ENCODE results near the gene PDHA2.
"Not testable (repeated sequence)": the region's sequence is repeated elsewhere in the genome, so short reads cannot be mapped to it uniquely, and the experiment has no call there.

Gene PDHA2

DNA sequence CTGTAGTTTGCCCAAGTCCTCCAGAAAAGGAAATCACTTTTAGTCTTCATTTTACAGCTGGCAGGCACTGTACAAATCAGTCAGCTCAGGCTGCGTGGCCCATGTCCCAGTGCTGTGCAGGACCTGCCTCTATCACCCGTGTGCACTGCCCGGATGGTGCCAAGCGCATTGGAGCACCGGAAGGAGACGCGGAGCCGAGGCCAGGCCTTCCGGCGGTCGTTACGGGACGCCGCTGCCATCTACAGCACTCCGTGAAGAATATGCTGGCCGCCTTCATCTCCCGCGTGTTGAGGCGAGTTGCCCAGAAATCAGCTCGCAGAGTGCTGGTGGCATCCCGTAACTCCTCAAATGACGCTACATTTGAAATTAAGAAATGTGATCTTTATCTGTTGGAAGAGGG, at the start of gene PDHA2:
Gene PDHA2, plus strand, starts transcription at position 203 of the 400 bp plus-strand sequence. Its CDS starts 58 bp downstream, at position 261.
- DNase-seq: no peak

GRCh38 chr4:95798003-95798402, 41.9 kb upstream of the PDHA2 start:
- DNase-seq: peak in 8 of 56 donors; percentile 2 to 37 (median 10)

- no peak for DNase-seq
Observed at GRCh38 chr4:95798727-95799126, 41.2 kb upstream of the PDHA2 start.

- no peak for DNase-seq
Observed at GRCh38 chr4:95821867-95822266, 18.0 kb upstream of the PDHA2 start.

GRCh38 chr4:95825546-95825945, 14.3 kb upstream of the PDHA2 start:
- no peak for DNase-seq

DNA sequence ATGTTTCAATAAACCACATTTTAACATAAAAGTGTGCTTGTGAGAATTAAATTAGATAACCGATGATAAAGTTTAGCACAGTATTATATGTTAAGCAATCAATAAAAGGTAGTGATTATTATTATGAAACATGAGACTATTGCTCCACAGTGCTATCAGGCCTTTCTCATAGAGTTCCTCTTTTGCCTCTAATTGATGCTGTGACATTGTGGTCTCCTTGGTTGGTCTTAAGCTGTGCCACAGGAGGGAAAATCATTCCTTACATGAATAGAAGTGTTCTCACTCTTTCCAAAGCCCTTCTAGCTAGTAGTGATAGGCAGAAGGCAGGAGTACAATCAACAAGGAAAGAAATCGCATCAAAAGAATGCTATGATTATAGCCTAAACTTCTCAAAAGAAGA, 9.2 kb upstream of the PDHA2 start:
- DNase-seq: no peak

DNA sequence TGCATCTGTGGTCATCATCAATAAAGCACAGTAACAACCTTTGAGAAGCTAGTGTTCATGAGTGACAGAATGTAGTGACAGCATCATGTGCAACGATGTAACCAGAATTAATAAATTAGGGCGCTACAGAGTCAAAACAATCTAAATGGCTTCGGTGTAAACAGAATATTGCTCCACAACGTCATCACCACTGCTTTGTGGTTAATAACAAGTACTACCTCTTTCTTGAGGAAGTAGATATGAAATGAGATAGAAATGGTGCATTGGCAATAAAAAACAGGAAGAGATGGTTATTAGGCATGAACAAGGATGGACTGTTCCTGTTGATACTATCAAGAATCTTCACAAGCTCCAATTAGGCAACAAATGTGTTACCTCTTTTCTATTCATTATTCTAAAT, 8.7 kb upstream of the PDHA2 start:
- no peak for DNase-seq

GRCh38 chr4:95833711-95834194, 6.1 kb upstream of the PDHA2 start:
- DNase-seq: peak in 1 of 56 donors; percentile 15

DNA sequence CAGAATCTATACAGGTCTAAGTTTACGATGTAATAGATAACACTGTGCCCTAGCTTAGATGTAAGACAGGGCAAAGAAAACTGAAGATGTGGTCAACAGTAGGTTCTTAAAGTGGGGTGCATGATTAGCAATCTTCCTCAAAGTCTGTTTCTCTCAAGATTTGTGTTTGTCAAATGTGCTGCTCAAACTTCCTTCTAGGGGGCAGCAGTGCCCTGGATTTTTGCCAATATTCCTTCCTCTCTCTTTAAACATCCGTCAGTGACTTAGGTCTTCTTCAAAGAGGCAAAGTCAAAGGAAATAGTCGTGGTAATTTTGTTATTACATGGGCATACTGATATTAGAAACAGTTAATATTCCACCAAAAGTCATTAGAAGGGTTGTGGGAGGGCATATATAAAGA, 4.2 kb upstream of the PDHA2 start:
- DNase-seq: peak in 1 of 56 donors; percentile 24

- no peak for DNase-seq
Observed at GRCh38 chr4:95838192-95838591, 1.7 kb upstream of the PDHA2 start.

- no peak for DNase-seq
Observed at GRCh38 chr4:95847908-95848460, 8.1 kb downstream of the PDHA2 start.

GRCh38 chr4:95850161-95850560, 10.3 kb downstream of the PDHA2 start:
- peak in 1 of 56 donors; percentile 23 for DNase-seq

GRCh38 chr4:95857761-95858160, 17.9 kb downstream of the PDHA2 start:
- no peak for DNase-seq

DNA sequence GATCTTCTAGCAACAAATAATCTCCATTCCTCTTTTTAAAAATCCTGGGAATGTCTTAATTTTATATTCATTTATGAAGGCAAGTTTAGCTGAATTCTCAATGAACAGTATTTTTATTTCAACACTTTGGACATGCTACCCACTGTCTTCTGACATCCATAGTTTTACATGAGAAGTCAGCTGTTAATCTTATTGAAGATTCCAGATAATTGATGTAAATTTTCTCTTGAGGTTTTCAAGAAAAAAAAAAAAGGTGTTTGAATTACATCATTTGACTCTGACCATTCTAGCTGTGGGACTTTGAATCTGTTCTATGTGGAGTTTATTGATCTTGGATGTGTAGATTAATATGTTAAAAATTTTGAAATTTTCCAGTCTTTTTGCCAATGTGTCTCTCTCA, 28.0 kb downstream of the PDHA2 start:
- no peak for DNase-seq

DNA sequence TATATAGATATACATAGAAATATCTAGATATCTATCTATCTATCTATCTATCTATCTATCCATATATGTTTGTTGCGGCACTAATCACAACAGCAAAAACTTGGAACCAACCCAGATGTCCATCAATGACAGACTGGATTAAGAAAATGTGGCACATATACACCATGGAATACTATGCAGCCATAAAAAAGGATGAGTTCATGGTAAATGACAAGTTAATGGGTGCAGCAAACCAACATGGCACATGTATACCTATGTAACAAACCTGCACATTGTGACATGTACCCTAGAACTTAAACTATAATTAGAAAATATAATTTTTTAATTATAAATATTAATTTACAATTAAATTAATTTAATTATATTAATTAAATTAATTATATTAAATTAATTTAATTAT, 29.5 kb downstream of the PDHA2 start:
- not testable (repeated sequence) for DNase-seq

DNA sequence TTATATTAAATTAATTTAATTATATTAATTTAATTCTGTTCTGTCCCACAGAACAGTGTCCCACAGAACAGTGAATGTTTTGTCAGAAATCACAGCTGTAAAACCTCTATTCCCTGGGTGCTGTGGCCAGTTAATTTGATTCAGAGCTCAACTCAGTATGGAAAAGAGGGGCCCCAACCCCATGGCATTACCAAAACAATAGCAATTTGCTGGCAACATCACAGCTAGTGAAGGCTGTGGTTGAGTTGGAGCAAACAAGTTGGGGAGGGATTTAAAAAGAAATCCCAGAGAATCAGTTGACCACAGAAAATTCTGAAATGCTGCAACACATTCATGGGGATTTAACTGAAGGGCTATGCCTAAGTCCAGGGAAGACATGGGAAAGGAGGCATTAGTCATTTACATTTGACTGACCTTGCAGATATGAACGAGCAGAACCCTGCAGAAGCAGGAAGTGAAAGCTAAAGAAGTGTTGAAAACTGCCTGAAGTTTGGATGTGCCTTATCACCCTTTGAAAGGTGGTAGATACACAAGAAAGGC, 30.1 kb downstream of the PDHA2 start:
- no peak for DNase-seq

- no peak for DNase-seq
Observed at GRCh38 chr4:95877636-95878035, 37.7 kb downstream of the PDHA2 start.

DNA sequence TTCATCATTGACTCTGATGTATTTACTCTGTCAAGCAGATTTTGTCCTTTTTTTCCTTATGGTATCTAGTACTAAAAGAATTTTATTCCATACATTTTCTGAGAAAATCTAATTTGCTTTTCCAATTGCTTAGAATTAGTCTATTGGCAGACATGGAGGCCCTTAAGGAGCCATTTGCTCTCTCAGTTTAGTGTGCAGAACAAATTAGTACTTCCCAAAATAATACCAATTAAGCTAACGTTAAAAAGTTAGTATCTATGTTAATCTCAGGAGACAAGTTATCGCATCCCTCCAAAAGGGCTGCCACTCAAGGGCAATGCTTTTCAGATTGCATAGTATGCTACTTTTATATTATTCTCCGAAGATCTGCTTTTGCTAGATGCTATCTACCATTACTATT, 47.7 kb downstream of the PDHA2 start:
- DNase-seq: no peak

GRCh38 chr4:95889662-95890061, 49.8 kb downstream of the PDHA2 start:
- DNase-seq: no peak
